MCF 10A (cell line): ENCODE data around the gene TMCO6. TPM values are rescaled to one million over a fixed set of nuclear protein-coding genes. Genes with fewer than 3 reads are reported as not detected.
"Not testable (repeated sequence)": the region's sequence is repeated elsewhere in the genome, so short reads cannot be mapped to it uniquely, and the experiment has no call there.

ENCODE experiments used
- BruUV-seq: library from RNA; stranded (reverse); fragments of 400-500 nt; replicated peaks from 2 replicates; lab custom pipeline; 2021; lab: Mats Ljungman, UMichigan
- CTCF ChIA-PET: fragments of 300-600 bp; sonication (Branson Sonifier 250); formaldehyde crosslinking; extraction: SDS; loops from one replicate; lab custom pipeline; 2021; ENCODE audit warnings: antibody characterized with exemption, inconsistent platforms; lab: Yijun Ruan, JAX
- POLR2A ChIA-PET: fragments of 300-600, 350-650 bp; sonication (Branson Sonifier 250); formaldehyde crosslinking; extraction: SDS; loops from one replicate; lab custom pipeline; 2020; ENCODE audit warnings: antibody characterized with exemption, inconsistent platforms; lab: Yijun Ruan, JAX
- DNase-seq: peaks from one replicate; pipeline ENCODE4 v3.0.0-alpha.2; 2018; ENCODE audit not compliant: unreplicated experiment
- H3K27ac Mint-ChIP-seq: one replicate; pipeline ENCODE4 v1.8.0; 2022; ENCODE audit warnings: mild to moderate bottlenecking, low read depth, mixed read lengths; ENCODE audit not compliant: unreplicated experiment
- H3K27me3 Mint-ChIP-seq: one replicate; pipeline ENCODE4 v1.8.0; 2022; ENCODE audit warnings: mixed read lengths; ENCODE audit not compliant: insufficient read depth, unreplicated experiment
- H3K36me3 Mint-ChIP-seq: one replicate; pipeline ENCODE4 v1.8.0; 2022; ENCODE audit warnings: mild to moderate bottlenecking, moderate library complexity, mixed read lengths; ENCODE audit not compliant: insufficient read depth, unreplicated experiment
- H3K4me1 Mint-ChIP-seq: one replicate; pipeline ENCODE4 v1.8.0; 2022; ENCODE audit warnings: mixed read lengths; ENCODE audit not compliant: insufficient read depth, unreplicated experiment
- H3K4me3 Mint-ChIP-seq: one replicate; pipeline ENCODE4 v1.8.0; 2022; ENCODE audit warnings: mild to moderate bottlenecking, moderate library complexity, mixed read lengths; ENCODE audit not compliant: unreplicated experiment
- H3K9me3 Mint-ChIP-seq: one replicate; pipeline ENCODE4 v1.8.0; 2022; ENCODE audit warnings: mixed read lengths; ENCODE audit not compliant: unreplicated experiment
- intact Hi-C: fragments of 100-400 bp; cut with micrococcal nuclease; formaldehyde crosslinking; loops from 2 replicates; pipeline ENCODE4 v1.14.1; 2022
- total RNA-seq: library from RNA; stranded (reverse); gene quantifications from 2 replicates; pipeline ENCODE4 v1.2.3, GENCODE V29; 2022
- TF ChIP-seq, protein P1 (sequence below): fragments of 200-600 bp; IDR thresholded peaks from one replicate; pipeline ENCODE4 v1.8.0; 2022; ENCODE audit warnings: antibody characterized with exemption, mild to moderate bottlenecking; ENCODE audit not compliant: unreplicated experiment

The TMCO6 gene
- total RNA-seq, 1 experiment from 2014 or later: 17.2 TPM

DNA sequence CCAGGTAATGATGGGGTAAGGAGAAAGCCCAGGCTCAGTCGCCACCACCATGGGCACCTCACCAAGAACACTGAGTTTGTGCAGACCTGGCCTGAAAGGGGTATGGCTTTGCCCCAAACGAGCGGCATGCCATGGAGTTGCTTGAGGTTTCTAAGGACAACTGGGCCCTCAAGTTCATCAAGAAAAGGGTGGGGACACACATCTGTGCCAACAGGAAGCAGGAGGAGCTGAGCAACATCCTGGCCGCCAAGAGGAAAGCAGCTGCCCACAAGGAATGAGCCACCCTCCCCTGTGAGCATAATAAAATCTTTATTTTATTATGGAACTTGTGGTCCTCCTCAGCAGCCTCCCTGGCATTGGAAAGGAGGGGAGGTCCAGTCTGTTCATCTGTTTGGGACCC, 30.1 kb upstream of the TMCO6 start:
- DNase-seq: peak; percentile 77
- no peaks in the 10 kb centered on the region for H3K9me3 Mint-ChIP-seq
- BruUV-seq: no TSS peak
- H3K27ac Mint-ChIP-seq: peak overlapping the region; percentile 32
- H3K4me1 Mint-ChIP-seq: peaks cover 29% of the 10 kb centered on the region
- ChIA-PET CTCF (interaction anchor here (0.6 kb wide), 1 partner anchor 61 kb away, joined by 4 read pairs; the partner anchor contains the start of gene EIF4EBP3), POLR2A (interaction anchor here (0.7 to 4.3 kb wide), 7 partner anchors 10 to 52 kb away, joined by 3 to 22 read pairs (median 7); partner anchors contain the start of genes APBB3, IK, NDUFA2 and SLC35A4)
- intact Hi-C loops: no loop called here
- H3K27me3 Mint-ChIP-seq: no peaks in the 10 kb centered on the region
- TF ChIP-seq, protein P1, sequence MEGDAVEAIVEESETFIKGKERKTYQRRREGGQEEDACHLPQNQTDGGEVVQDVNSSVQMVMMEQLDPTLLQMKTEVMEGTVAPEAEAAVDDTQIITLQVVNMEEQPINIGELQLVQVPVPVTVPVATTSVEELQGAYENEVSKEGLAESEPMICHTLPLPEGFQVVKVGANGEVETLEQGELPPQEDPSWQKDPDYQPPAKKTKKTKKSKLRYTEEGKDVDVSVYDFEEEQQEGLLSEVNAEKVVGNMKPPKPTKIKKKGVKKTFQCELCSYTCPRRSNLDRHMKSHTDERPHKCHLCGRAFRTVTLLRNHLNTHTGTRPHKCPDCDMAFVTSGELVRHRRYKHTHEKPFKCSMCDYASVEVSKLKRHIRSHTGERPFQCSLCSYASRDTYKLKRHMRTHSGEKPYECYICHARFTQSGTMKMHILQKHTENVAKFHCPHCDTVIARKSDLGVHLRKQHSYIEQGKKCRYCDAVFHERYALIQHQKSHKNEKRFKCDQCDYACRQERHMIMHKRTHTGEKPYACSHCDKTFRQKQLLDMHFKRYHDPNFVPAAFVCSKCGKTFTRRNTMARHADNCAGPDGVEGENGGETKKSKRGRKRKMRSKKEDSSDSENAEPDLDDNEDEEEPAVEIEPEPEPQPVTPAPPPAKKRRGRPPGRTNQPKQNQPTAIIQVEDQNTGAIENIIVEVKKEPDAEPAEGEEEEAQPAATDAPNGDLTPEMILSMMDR: no peak
- H3K4me3 Mint-ChIP-seq: no peak overlapping the region
- peaks cover 11% of the 10 kb centered on the region for H3K36me3 Mint-ChIP-seq

GRCh38 chr5:140611020-140611521, 28.2 kb upstream of the TMCO6 start:
- CTCF ChIA-PET: interaction anchor here (0.7 kb wide), 1 partner anchor 40 kb away, joined by 4 read pairs; no protein-coding TSS in a partner anchor
- Mint-ChIP-seq H3K36me3 (peaks cover 5% of the 10 kb centered on the region), H3K9me3 (no peaks in the 10 kb centered on the region), H3K27me3 (no peaks in the 10 kb centered on the region), H3K4me1 (peaks cover 22% of the 10 kb centered on the region), H3K4me3 (no peak overlapping the region), H3K27ac (no peak overlapping the region)
- POLR2A ChIA-PET: interaction anchor here (0.7 to 0.9 kb wide), 3 partner anchors 13 to 46 kb away, joined by 3 to 4 read pairs (median 3); no protein-coding TSS in a partner anchor
- TF ChIP-seq, protein P1: no peak
- intact Hi-C loops: no loop called here
- DNase-seq: no peak
- no TSS peak for BruUV-seq

- CTCF ChIA-PET: interaction anchor here (0.9 kb wide), 1 partner anchor 46 kb away, joined by 5 read pairs; no protein-coding TSS in a partner anchor
- DNase-seq: no peak
- H3K9me3 Mint-ChIP-seq: no peaks in the 10 kb centered on the region
- TF ChIP-seq, protein P1: no peak
- intact Hi-C loops: no loop called here
- no peaks in the 10 kb centered on the region for H3K4me1 Mint-ChIP-seq
- H3K27ac Mint-ChIP-seq: no peak overlapping the region
- H3K36me3 Mint-ChIP-seq: no peaks in the 10 kb centered on the region
- no peak overlapping the region for H3K4me3 Mint-ChIP-seq
- no TSS peak for BruUV-seq
- no peaks in the 10 kb centered on the region for H3K27me3 Mint-ChIP-seq
- POLR2A ChIA-PET: interaction anchor here (0.6 kb wide), 2 partner anchors 11 to 13 kb away, joined by 3 read pairs; partner anchors contain the start of gene CD14
These were observed 16.9 kb upstream of the TMCO6 start for GRCh38 chr5:140622301-140622700.

GRCh38 chr5:140623061-140623460, 16.2 kb upstream of the TMCO6 start:
- ChIA-PET CTCF (interaction anchor here (0.9 kb wide), 1 partner anchor 47 kb away, joined by 5 read pairs; no protein-coding TSS in a partner anchor), POLR2A (interaction anchor here (1.2 kb wide), 1 partner anchor 10 kb away, joined by 4 read pairs; the partner anchor contains the start of gene CD14)
- H3K4me3 Mint-ChIP-seq, BruUV-seq, H3K27ac Mint-ChIP-seq, H3K36me3 Mint-ChIP-seq, H3K27me3 Mint-ChIP-seq, H3K4me1 Mint-ChIP-seq, intact Hi-C loops, DNase-seq, H3K9me3 Mint-ChIP-seq: not testable (repeated sequence)

- H3K4me1 Mint-ChIP-seq, H3K27me3 Mint-ChIP-seq, H3K36me3 Mint-ChIP-seq, H3K4me3 Mint-ChIP-seq, BruUV-seq, intact Hi-C loops, H3K27ac Mint-ChIP-seq, DNase-seq, H3K9me3 Mint-ChIP-seq: not testable (repeated sequence)
- ChIA-PET POLR2A (interaction anchor here (0.8 to 1.7 kb wide), 3 partner anchors 59 to 77 kb away, joined by 3 to 5 read pairs (median 4); partner anchors contain the start of genes SLC35A4 and SRA1), CTCF (interaction anchor here (0.6 to 0.8 kb wide), 3 partner anchors 14 to 72 kb away, joined by 3 read pairs; no protein-coding TSS in a partner anchor)
These were observed 14.4 kb upstream of the TMCO6 start for GRCh38 chr5:140624886-140625285.
